Panc1 (cell line): ENCODE data around the gene PPP6R2. TPM values are rescaled to one million over a fixed set of nuclear protein-coding genes. Genes with fewer than 3 reads are reported as not detected.

Source experiments
- ATAC-seq: fragments of 200-7000 bp; cut with Tn5 transposase; 2 replicates; pipeline ENCODE4 v1.9.1; 2020; ENCODE audit warnings: mild to moderate bottlenecking, moderate library complexity
- BruUV-seq: library from RNA; stranded (reverse); fragments of 400-500 nt; replicated peaks from 2 replicates; lab custom pipeline; 2021; lab: Mats Ljungman, UMichigan
- CTCF ChIA-PET: fragments of 300-600 bp; sonication (Branson Sonifier 250); formaldehyde crosslinking; loops from one replicate; lab custom pipeline; 2022; ENCODE audit warnings: antibody characterized with exemption; lab: Charles Lee
- POLR2A ChIA-PET: fragments of 300-600 bp; sonication (Branson Sonifier 250); formaldehyde crosslinking; loops from one replicate; lab custom pipeline; 2022; ENCODE audit warnings: antibody characterized with exemption; lab: Charles Lee
- DNase-seq: peaks from one replicate; pipeline ENCODE4 v3.0.0-alpha.2; 2010; ENCODE audit warnings: low read depth, low spot score
- H3K27ac ChIP-seq: 2 replicates; pipeline ENCODE4 v1.5.1; 2011; ENCODE audit warnings: mild to moderate bottlenecking, low read length, inconsistent platforms
- H3K27me3 ChIP-seq: fragments of 200-500 bp; sonication (Bioruptor generic); 2 replicates; pipeline ENCODE4 v1.6.0; 2014; ENCODE audit warnings: low read length, inconsistent platforms; ENCODE audit not compliant: control insufficient read depth, insufficient read depth
- H3K36me3 ChIP-seq: fragments of 200-500 bp; sonication (Bioruptor generic); 2 replicates; pipeline ENCODE4 v1.5.1; 2014; ENCODE audit warnings: inconsistent platforms, mild to moderate bottlenecking, low read length, moderate library complexity; ENCODE audit not compliant: control insufficient read depth, insufficient read depth
- H3K4me1 ChIP-seq: 2 replicates; pipeline ENCODE4 v1.5.1; 2011; ENCODE audit warnings: inconsistent platforms, mild to moderate bottlenecking, low read length, moderate library complexity; ENCODE audit not compliant: control insufficient read depth, insufficient read depth
- H3K4me3 ChIP-seq, 2 experiments: 2 replicates each; pipeline ENCODE4 v1.5.1; 2011 to 2012; ENCODE audit warnings: low read depth in 2 of 2, low read length in 2 of 2, mild to moderate bottlenecking in 2 of 2, inconsistent platforms in 1 of 2, moderate library complexity in 1 of 2
- H3K9me3 ChIP-seq: fragments of 200-500 bp; sonication (Bioruptor generic); 2 replicates; pipeline ENCODE4 v1.5.1; 2014; ENCODE audit warnings: low read depth, mild to moderate bottlenecking, inconsistent platforms, low read length, moderate library complexity; ENCODE audit not compliant: control insufficient read depth, insufficient read depth
- POLR2AphosphoS5 ChIP-seq: IDR thresholded peaks from 2 replicates; pipeline ENCODE4 v1.6.1; 2012; ENCODE audit warnings: mild to moderate bottlenecking, low read depth, low read length, moderate library complexity
- SIN3A ChIP-seq: IDR thresholded peaks from 2 replicates; pipeline ENCODE4 v1.6.1; 2012; ENCODE audit warnings: low read depth, mild to moderate bottlenecking, low read length, moderate library complexity, borderline replicate concordance; ENCODE audit not compliant: insufficient read depth
- TCF7L2 ChIP-seq: IDR thresholded peaks from 2 replicates; pipeline ENCODE4 v1.6.1; 2011; ENCODE audit warnings: mild to moderate bottlenecking, low read depth, low read length, inconsistent platforms
- in situ Hi-C: cut with HindIII; loops from 2 replicates; pipeline ENCODE4 v1.10.0; 2016; ENCODE audit warnings: low sequenced_read_pairs, low pct_unique_long_range_greater_than_20kb
- intact Hi-C: fragments of 100-400 bp; cut with micrococcal nuclease; formaldehyde crosslinking; loops from one replicate; pipeline ENCODE4 v1.10.0; 2022; ENCODE audit not compliant: unreplicated experiment
- total RNA-seq: library from RNA; stranded (reverse); gene quantifications from one replicate; pipeline ENCODE4 v1.2.1, GENCODE V29; 2021; ENCODE audit not compliant: unreplicated experiment
- TF ChIP-seq, protein P1 (sequence below): fragments of 450-650 bp; IDR thresholded peaks from 2 replicates; pipeline ENCODE4 v1.5.1; 2017; ENCODE audit warnings: mild to moderate bottlenecking
- TF ChIP-seq, protein P2 (sequence below), 2 experiments: IDR thresholded peaks; 2 replicates each; pipeline ENCODE4 v1.6.1; 2011 to 2012; ENCODE audit warnings: low read depth in 2 of 2, control low read depth in 1 of 2, low read length in 1 of 2, mild to moderate bottlenecking in 1 of 2, moderate library complexity in 1 of 2; ENCODE audit not compliant: insufficient read depth in 1 of 2

PPP6R2 gene
- total RNA-seq, 1 experiment from 2014 or later: 52.8 TPM

DNA sequence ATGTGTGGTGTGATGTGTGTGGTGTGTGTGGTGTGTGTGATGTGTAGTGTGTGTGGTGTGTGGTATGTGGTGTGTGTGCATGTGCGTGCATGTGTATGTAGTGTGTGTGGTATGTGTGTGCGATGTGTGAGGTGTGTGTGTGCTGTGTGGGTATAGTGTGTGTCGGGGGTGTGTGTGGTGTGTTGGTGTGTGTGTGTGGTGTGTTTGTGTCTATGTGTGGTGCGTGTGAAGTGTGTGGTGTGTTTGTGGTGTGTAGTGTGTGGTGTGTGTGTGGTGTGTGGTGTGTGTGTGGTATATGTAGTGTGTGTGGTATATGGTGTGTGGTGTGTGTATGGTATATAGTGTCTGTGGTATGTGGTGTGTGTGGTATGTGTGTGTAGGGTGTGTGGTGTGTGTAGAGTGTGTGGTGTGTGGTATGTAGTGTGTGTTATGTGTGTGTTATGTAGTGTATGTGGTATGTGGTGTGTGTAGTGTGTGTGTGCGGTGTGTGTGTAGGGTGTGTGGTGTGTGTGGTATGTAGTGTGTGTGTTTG, 5.0 kb upstream of the PPP6R2 start:
- Histone ChIP-seq H3K27ac (no peak overlapping the region), H3K4me1 (peaks cover 3% of the 10 kb centered on the region; the same call in 1 of the 2 replicates), H3K27me3 (no peaks in the 10 kb centered on the region), H3K4me3 (no peak overlapping the region), H3K36me3 (no peaks in the 10 kb centered on the region), H3K9me3 (no peaks in the 10 kb centered on the region)
- no peak for TF ChIP-seq TCF7L2
- TF ChIP-seq, protein P1, sequence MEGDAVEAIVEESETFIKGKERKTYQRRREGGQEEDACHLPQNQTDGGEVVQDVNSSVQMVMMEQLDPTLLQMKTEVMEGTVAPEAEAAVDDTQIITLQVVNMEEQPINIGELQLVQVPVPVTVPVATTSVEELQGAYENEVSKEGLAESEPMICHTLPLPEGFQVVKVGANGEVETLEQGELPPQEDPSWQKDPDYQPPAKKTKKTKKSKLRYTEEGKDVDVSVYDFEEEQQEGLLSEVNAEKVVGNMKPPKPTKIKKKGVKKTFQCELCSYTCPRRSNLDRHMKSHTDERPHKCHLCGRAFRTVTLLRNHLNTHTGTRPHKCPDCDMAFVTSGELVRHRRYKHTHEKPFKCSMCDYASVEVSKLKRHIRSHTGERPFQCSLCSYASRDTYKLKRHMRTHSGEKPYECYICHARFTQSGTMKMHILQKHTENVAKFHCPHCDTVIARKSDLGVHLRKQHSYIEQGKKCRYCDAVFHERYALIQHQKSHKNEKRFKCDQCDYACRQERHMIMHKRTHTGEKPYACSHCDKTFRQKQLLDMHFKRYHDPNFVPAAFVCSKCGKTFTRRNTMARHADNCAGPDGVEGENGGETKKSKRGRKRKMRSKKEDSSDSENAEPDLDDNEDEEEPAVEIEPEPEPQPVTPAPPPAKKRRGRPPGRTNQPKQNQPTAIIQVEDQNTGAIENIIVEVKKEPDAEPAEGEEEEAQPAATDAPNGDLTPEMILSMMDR: no peak
- TF ChIP-seq, protein P2, sequence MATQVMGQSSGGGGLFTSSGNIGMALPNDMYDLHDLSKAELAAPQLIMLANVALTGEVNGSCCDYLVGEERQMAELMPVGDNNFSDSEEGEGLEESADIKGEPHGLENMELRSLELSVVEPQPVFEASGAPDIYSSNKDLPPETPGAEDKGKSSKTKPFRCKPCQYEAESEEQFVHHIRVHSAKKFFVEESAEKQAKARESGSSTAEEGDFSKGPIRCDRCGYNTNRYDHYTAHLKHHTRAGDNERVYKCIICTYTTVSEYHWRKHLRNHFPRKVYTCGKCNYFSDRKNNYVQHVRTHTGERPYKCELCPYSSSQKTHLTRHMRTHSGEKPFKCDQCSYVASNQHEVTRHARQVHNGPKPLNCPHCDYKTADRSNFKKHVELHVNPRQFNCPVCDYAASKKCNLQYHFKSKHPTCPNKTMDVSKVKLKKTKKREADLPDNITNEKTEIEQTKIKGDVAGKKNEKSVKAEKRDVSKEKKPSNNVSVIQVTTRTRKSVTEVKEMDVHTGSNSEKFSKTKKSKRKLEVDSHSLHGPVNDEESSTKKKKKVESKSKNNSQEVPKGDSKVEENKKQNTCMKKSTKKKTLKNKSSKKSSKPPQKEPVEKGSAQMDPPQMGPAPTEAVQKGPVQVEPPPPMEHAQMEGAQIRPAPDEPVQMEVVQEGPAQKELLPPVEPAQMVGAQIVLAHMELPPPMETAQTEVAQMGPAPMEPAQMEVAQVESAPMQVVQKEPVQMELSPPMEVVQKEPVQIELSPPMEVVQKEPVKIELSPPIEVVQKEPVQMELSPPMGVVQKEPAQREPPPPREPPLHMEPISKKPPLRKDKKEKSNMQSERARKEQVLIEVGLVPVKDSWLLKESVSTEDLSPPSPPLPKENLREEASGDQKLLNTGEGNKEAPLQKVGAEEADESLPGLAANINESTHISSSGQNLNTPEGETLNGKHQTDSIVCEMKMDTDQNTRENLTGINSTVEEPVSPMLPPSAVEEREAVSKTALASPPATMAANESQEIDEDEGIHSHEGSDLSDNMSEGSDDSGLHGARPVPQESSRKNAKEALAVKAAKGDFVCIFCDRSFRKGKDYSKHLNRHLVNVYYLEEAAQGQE (IDR thresholded peaks at IDR 0.05; ENCODE audit: insufficient read depth in 1 of 2, low read depth in 2 of 2, low read length in 1 of 2): no peak
- TF ChIP-seq SIN3A: no peak
- no peak for TF ChIP-seq POLR2AphosphoS5
- ChIA-PET POLR2A (no interaction called here), CTCF (no interaction called here)
- ATAC-seq: no peak
- intact Hi-C loops: no loop called here
- in situ Hi-C loops: no loop called here
- BruUV-seq: no TSS peak
- no peak for DNase-seq

DNA sequence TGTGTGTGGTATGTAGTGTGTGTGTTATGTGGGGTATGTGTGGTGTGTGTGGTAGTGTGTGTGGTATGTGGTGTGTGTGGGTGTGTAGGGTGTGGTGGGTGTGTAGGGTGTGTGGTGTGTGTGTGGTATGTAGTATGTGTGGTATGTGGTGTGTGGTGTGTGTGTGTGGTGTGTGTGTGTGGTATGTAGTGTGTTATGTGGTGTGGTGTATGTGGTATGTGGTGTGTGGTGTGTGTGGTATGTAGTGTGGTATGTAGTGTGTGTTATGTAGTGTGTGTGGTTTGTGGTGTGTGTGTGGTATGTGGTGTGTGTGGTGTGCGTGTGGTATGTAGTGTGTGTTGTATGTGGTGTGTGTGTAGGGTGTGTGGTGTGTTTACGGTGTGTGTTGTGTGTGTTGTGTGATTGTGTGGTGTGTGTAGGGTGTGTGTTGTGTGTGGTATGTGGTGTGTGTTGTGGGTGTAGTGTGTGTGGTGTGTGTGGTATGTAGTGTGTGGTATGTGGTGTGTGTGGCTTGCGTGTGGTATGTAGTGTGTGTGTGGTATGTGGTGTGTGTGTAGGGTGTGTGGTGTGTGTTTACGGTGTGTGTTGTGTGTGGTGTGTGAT, 4.2 kb upstream of the PPP6R2 start:
- intact Hi-C loops: no loop called here
- H3K4me1 ChIP-seq: peaks cover 3% of the 10 kb centered on the region; the same call in 1 of the 2 replicates
- ChIA-PET POLR2A (no interaction called here), CTCF (no interaction called here)
- BruUV-seq: no TSS peak
- TF ChIP-seq SIN3A (no peak), POLR2AphosphoS5 (no peak), TCF7L2 (no peak)
- TF ChIP-seq, protein P2 (IDR thresholded peaks at IDR 0.05; ENCODE audit: insufficient read depth in 1 of 2, low read depth in 2 of 2, low read length in 1 of 2): no peak
- TF ChIP-seq, protein P1: no peak
- DNase-seq: no peak
- no peaks in the 10 kb centered on the region for H3K27me3 ChIP-seq
- no peaks in the 10 kb centered on the region; the same call in 1 of the 2 replicates for H3K36me3 ChIP-seq
- in situ Hi-C loops: no loop called here
- no peak overlapping the region for H3K27ac ChIP-seq
- no peak for ATAC-seq
- H3K4me3 ChIP-seq: no peak overlapping the region
- H3K9me3 ChIP-seq: no peaks in the 10 kb centered on the region
